GM19467 (cell line): ENCODE measurements around the gene ETV5.
"Not testable (repeated sequence)": the region's sequence is repeated elsewhere in the genome, so short reads cannot be mapped to it uniquely, and the experiment has no call there.

ENCODE experiments used
- ATAC-seq: cut with Tn5 transposase; IDR thresholded peaks from one replicate; pipeline ENCODE4 v1.9.1; 2021; ENCODE audit warnings: mild to moderate bottlenecking, moderate library complexity; ENCODE audit not compliant: unreplicated experiment

Gene ETV5

GRCh38 chr3:186032321-186032720 lies 76.6 kb downstream of the ETV5 start:
- ATAC-seq, result no peak

- ATAC-seq, result not testable (repeated sequence)
Measured at GRCh38 chr3:186025993-186026392, 82.9 kb downstream of the ETV5 start.

DNA sequence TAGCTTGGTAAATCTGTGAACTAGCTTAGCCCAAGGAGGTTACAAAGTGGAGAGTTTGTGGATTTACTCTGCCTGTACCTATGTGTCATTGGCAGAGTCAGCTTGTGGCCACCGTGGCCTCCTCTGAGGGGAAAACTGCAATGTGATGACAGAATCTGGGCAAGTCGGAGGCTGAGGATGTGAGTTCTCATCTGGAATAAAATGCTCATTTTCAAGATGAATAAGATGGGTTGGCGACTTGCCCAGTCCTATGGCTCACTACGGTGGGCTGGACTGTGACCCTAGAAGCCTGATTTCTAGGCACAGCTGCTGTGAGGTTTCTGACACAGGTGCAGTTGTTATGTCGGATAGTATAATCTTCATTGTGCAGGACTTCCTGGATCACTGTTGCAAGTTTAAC lies 83.7 kb downstream of the ETV5 start:
- no peak for ATAC-seq

GRCh38 chr3:186024210-186024609 lies 84.7 kb downstream of the ETV5 start:
- no peak for ATAC-seq

GRCh38 chr3:186022931-186023330 lies 86.0 kb downstream of the ETV5 start:
- no peak for ATAC-seq

DNA sequence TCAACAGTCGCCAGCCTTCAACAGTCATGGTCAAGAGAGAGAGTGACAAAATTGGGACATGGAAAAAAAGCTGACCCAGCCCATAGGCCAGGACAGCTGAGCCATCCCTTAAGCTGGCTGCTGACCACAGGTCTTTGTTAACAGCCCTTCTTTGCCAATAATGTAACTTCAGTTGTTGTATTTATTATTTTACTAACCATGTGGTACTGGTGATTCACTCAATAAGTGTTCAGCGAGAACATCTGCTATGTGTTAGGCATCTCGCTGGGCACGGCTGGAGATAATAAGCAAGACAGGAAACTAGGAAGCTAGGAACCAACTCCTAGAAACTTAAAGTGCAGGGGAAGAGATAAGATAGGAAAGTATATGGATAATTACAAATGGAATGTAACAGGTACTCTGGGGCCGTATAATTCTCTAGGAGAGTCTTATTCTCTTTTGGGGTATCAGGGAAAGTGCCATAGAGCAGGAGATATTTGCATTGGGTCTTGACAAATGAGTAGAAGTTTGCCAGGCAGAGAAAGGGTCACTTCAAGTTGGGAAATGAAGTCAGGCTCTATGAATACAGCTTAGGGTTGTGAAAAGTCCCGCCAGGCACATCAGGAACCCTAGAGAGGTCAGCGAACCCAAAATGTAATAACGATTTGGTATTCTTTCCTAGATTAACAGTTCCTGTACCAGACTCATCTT lies 87.1 kb downstream of the ETV5 start:
- no peak for ATAC-seq

DNA sequence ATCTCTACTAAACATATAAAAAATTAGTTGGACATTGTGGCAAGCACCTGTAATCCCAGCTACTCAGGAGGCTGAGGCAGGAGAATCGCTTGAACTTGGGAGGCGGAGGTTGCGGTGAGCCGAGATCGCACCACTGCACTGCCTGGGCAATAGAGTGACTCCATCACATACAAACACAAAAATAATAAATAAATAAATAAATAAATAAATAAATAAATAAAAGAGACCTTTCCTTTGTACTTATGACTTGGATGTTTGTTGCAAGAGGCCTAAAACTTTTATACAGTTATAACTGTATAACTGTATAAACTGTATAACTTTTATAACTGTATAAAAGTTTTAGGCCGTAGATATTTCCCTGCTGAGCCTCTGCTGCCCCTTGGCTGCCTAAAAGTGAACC lies 87.6 kb downstream of the ETV5 start:
- ATAC-seq, result not testable (repeated sequence)

DNA sequence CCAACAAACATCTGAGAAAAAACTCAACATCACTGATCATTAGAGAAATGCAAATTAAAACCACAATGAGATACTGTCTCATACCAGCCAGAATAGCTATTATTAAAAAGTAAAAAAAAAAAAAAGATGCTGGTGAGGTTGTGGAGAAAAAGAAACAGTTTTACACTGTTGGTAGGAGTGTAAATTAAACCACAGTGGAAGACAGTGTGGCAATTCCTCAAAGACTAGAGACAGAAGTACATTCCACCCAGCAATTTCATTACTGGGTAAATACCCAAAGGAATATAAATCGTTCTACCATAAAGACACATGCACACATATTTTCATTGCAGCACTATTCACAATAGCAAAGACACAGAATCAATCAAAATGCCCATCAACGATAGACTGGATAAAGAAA lies 89.6 kb downstream of the ETV5 start:
- ATAC-seq, result not testable (repeated sequence)

DNA sequence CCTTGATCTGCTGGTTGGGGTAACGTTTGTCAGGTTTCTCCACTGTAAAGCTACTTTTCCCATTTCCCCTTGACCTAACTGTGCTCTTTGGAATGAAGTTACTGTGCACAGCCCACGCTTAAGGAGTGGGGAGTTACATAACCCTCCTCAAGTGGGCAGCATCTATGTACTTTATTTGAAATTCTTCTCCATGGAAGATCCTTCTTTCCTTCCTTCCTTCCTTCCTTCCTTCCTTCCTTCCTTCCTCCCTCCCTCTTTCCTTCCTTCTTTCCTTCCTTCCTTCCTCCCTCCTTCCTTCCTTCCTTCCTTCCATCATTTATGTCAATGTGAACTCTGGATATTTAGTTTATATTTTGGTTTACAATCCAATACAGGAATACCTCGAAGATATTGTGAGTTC lies 94.0 kb downstream of the ETV5 start:
- no peak for ATAC-seq

GRCh38 chr3:186013312-186013711 lies 95.6 kb downstream of the ETV5 start:
- ATAC-seq, result no peak

DNA sequence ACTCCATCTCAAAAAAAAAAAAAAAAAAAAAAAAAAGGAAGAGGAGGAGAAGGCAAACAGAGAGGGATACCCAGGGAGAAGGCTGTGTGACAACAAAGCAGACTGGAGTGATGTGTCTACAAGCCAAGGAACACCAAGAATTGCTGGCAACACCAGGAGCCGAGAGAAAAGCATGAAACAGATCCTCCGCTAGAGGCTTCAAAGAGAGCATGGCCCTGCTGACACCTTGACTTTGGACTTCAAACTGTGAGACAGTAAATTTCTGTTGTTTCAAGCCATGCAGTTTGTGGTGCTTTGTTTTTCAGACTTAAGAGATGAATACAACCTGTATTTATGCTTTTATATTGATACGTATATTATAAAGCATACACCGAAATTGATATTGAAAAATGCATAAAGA lies 96.8 kb downstream of the ETV5 start:
- ATAC-seq, result no peak

DNA sequence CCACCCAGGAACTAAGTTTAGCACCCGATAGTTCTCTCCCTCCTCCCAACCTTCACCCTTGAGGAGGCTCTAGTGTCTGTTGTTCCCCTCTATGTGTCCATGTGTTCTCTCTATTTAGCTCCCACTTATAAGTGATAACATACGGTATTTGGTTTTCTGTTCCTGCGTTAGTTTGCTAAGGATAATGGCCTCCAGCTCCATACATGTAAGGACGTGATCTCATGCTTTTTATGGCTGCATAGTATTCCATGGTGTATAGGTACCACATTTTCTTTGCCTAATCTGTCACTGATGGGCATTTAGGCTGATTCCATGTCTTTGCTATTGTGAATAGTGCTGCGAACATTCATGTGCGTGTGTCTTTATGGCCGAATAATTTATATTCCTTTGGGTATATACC lies 104.2 kb downstream of the ETV5 start:
- no peak for ATAC-seq

DNA sequence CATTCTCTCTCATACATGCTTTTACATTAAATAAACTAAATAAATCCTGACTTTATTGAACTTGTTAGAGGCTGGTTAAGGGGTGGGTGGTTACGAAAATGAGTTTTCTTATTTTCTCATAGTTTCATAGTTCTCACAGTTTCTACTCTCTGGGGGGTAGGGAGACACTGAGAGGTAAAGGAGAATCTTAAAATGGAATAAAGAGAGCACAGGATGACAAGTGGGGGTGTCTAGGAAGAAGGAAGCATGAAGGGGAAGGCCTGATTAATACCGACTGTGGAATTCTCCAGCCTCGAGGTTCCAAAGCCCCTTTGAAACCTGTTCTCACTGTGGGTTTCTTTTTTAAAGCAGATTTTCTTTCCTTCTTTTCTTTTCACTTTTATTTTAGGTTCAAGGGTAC lies 104.7 kb downstream of the ETV5 start:
- ATAC-seq, result no peak

GRCh38 chr3:186003610-186004009 lies 105.3 kb downstream of the ETV5 start:
- ATAC-seq, result no peak

DNA sequence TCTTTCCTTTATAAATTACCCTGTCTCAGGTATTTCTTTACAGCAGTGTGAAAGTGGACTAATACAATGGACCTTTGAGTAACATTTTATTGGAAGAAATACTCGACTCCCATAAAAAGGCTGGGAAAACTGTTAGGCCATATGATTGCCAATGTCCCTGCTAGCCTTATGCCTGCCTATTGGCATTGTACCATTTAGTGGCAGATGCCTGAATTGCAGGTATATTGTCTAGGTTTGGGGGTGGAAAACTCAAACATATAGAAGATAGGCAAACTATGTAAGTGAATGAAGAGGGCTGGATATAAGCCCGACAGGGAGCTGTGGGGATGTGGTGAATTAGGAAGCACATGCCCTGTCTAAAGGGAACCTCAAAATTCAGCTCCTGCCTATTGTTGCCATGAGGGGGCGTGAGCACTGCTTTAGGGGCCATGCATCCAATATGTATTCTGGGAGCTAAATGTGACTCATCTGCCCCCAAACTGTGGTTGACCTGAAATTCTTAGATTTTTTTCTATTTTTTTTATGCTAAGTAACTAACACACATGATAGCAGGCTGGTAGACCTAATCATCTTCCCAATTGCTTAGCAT lies 105.9 kb downstream of the ETV5 start:
- no peak for ATAC-seq

DNA sequence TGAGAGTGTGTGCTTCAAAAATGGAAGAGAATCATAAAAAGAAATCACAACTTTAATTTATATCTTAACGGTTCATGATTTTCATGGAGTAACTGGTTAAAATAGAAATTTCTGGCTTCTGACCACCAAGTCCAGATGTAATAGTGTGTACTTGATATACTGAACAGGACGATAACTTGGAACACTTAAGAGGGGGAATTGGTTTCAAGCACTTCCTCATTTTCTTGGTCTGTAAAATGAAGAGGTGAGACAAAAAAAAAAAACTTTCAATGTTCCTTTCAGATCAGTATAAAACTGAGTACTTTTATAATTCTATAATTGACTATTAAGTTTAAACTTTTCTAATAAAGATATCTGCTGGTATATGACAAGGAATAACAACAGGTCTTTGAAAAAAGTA lies 107.0 kb downstream of the ETV5 start:
- no peak for ATAC-seq

DNA sequence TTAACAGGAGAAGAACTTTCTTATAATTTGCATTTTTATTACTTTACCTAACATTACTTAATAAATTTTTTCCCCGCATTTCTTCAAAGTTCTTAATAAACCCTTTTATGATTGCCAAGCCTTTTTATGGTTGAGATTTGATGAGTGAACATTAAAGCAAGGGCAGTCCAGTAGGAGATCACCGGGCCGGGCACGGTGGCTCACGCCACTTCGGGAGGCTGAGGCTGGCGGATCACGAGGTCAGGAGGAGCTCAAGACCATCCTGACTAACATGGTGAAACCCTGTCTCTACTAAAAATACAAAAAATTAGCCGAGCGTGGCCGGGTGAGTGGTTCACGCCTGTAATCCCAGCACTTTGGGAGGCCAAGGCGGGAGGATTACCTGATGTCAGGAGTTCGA lies 109.7 kb downstream of the ETV5 start:
- no peak for ATAC-seq

- no peak for ATAC-seq
Measured at GRCh38 chr3:185998136-185998535, 110.8 kb downstream of the ETV5 start.

- no peak for ATAC-seq
Measured at GRCh38 chr3:185997130-185997529, 111.8 kb downstream of the ETV5 start.
